Measurements from ENCODE around the gene RRP36.

Gene RRP36

DNA sequence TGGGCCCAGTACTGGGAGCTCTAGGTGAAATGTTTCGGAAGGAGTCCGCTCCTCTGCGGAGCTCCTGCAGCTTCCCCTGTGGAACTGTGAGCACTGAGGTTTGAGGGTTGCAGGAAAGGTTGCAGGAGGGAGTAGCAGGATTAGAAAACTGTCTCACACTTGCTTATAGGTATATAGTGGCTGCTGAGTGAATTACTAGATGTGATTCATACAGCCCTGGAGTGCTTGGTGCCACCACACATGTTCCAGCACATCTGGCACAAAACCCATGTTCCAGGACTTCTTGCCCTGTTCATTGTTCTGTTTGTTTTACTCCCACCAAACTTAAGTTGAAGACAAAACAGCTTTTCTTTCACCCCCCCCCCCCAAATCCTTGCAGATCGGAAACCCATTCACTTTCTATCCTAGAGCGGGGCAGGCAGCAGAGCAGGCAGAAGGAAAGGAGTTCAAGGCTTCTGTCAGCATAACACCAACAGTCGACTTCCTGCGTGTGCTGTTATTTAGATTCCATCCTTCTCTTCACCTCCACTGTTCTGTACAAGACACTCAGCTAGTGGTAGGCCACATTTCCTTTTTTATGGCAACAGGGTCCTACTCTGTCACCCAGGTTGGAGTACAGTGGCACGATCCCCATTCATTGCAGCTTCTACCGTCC is 41.8 kb upstream of the RRP36 start:
- TF ChIP-seq, protein P1, sequence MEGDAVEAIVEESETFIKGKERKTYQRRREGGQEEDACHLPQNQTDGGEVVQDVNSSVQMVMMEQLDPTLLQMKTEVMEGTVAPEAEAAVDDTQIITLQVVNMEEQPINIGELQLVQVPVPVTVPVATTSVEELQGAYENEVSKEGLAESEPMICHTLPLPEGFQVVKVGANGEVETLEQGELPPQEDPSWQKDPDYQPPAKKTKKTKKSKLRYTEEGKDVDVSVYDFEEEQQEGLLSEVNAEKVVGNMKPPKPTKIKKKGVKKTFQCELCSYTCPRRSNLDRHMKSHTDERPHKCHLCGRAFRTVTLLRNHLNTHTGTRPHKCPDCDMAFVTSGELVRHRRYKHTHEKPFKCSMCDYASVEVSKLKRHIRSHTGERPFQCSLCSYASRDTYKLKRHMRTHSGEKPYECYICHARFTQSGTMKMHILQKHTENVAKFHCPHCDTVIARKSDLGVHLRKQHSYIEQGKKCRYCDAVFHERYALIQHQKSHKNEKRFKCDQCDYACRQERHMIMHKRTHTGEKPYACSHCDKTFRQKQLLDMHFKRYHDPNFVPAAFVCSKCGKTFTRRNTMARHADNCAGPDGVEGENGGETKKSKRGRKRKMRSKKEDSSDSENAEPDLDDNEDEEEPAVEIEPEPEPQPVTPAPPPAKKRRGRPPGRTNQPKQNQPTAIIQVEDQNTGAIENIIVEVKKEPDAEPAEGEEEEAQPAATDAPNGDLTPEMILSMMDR (conservative IDR thresholded peaks at IDR 0.05; ENCODE audit: control insufficient read depth, insufficient read depth, low read depth, low read length) = no peak
- peak; percentile 62 for DNase-seq (ENCODE audit: low read depth)
- H3K4me3 ChIP-seq (ENCODE audit: control insufficient read depth, low read depth, low read length) = peak overlapping the region; percentile 61

DNA sequence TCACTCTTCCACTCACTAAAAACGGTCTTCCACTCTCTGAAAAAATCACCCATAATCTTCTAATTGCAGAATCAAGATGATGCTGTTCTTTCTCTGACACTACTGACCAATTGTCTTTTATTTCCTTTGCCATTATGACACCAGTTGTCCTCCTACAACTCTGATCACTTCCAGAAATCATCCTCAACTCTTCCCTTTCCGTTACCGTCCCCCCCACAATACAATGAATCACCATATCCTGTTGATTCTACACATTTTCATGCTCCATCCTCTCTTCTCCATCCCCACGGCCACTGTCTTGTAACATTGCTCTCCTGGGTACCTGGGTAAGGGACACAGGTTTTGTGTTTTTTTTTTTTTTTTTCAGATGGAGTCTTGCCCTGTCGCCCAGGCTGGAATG is 39.6 kb upstream of the RRP36 start:
- TF ChIP-seq, protein P1 (conservative IDR thresholded peaks at IDR 0.05; ENCODE audit: control insufficient read depth, insufficient read depth, low read depth, low read length) = no peak
- DNase-seq (ENCODE audit: low read depth) = peak; percentile 32
- no peak overlapping the region for H3K4me3 ChIP-seq (ENCODE audit: control insufficient read depth, low read depth, low read length)

DNA sequence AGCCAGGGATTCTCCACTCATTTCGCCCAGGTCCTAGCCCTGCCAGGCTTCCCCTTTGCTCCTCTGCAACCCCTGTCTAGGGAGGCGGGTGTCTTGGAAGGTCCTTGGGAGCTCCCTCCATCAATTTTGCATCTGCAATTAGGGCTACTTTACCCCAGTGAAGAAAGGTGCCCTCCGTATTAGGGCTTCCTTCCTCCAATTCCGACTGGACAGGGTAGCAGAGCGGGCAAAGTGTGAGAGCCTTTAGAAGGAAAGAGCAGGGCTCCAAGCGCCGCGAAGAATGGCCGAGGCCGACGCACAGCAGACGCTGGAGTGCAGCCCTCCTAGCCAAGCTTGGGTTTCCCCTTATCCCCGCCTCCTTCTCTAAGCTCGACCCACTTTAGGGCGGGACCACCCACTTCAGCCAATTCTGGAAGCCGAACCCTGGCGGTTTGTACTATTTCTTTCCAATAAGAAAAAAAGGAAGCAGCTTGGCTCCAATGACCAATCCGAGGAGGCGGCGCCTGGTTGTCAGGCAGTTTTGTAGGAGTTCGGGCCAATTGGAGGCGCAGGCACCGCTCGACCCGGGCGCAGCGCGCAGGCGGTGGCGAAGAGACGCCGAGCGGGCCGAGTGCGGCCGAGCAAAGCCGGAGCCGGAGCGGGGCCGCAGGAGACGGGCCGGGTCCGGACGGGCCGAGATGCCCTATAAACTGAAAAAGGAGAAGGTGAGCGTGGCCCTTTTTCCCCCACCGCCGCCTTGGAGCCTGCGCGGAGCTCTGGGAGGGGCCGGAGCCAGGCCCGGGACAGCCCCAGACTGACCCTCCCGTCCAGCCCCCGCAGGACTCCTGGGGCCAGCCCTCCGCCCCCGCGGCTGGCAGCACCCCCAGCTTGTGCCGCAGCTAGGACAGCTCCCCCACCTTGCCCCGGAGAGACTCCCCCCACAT is 37.2 kb upstream of the RRP36 start, which contains the start of gene PPP2R5D:
Gene PPP2R5D, plus strand, starts transcription at position 570 of the 923 bp plus-strand sequence. Its CDS starts 108 bp downstream, at position 678.
- peak within 1 kb of the TSS; percentile 70 for H3K4me3 ChIP-seq (ENCODE audit: control insufficient read depth, low read depth, low read length)
- DNase-seq (ENCODE audit: low read depth) = peak; percentile 99
- TF ChIP-seq, protein P1 (conservative IDR thresholded peaks at IDR 0.05; ENCODE audit: control insufficient read depth, insufficient read depth, low read depth, low read length) = no peak

DNA sequence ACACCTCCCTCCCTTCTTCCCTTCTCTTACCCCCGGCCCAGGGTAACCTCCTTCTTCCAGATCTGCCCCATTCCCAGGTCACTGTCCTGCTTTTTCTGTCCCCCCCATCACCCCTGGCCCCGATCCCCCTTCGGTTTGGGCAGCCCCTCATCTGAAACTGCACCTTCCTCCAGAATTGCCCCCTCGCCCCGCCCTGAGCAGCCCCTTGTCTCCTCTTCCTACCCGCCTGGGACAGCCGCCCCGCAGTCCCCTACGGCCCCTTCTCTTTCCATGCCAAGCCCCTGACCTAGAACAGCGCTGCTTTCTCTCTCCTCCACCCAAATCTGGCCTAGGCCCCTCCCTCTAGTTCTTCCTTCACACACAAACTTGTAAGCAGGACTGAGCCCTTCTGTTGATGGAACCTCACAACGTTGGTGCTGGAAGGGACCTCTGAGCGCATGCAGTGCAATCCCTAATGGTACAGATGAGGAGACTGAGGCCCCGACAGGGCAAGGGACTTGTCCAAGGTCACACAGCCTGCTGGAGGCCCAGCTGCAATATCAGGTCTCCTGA is 36.4 kb upstream of the RRP36 start:
- no peak for DNase-seq (ENCODE audit: low read depth)
- TF ChIP-seq, protein P1 (conservative IDR thresholded peaks at IDR 0.05; ENCODE audit: control insufficient read depth, insufficient read depth, low read depth, low read length) = no peak
- H3K4me3 ChIP-seq (ENCODE audit: control insufficient read depth, low read depth, low read length) = peak overlapping the region; percentile 70

DNA sequence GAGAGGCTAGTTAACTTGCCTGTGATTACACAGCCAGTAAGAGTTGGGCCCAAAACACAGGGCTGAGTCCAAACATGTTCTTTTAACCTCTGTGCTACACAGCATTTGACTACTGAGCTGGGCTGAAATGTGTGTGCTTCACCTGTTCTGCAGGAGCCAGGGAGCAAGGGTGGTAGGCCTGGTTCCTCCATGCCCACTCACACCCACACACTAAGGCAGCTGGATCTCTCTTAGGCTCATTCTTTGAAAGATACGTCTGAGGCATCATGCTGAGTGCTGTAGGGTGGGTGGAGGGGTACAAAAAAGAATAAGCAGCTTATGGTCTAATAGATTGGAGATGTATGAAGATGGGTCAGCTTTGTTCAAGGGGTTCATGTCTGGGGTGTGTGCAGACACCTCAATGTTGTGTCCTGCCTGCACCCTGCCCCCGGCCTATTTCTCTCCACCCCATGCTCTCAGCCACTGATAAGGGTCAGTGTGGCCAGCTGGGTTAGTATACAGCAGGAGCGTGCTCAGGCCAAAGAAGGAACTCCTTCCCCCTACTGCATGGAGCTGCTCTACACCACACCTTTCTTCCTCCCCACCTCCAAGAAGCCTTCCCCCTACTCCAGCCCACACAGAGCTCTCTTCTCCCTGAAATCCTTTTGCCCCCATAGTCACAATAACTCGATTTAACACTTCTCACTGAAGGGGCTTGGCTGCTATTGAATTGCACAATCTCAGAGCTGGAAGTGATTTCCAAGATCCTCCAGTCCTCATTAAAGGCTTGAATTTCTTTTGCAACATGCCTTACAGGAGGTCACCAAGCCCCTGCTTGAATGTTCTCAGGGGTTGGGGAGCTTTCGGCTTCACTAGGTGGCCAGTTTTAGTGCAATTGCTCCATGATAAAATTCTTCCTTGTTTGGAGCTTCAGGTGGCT is 33.6 kb upstream of the RRP36 start:
- DNase-seq (ENCODE audit: low read depth) = no peak
- TF ChIP-seq, protein P1 (conservative IDR thresholded peaks at IDR 0.05; ENCODE audit: control insufficient read depth, insufficient read depth, low read depth, low read length) = no peak
- H3K4me3 ChIP-seq (ENCODE audit: control insufficient read depth, low read depth, low read length) = no peak overlapping the region

Data from fibroblast of mammary gland (primary cell).